GM06990 (cell line): ENCODE measurements around the gene MDFIC.

Source experiments
- DNase-seq: peaks from one replicate; pipeline ENCODE4 v3.0.0-alpha.2; 2011; ENCODE audit not compliant: insufficient read length; ENCODE audit errors: extremely low read depth
- H3K27me3 ChIP-seq: replicated peaks from 2 replicates; pipeline ENCODE4 v1.6.0; 2011; ENCODE audit warnings: low read length; ENCODE audit not compliant: control insufficient read depth, insufficient read depth
- H3K36me3 ChIP-seq: 2 replicates; pipeline ENCODE4 v1.5.1; 2011; ENCODE audit warnings: low read length; ENCODE audit not compliant: control insufficient read depth, insufficient read depth
- H3K4me3 ChIP-seq: replicated peaks from 2 replicates; pipeline ENCODE4 v1.5.1; 2011; ENCODE audit warnings: low read depth, mild to moderate bottlenecking, control low read depth, low read length
- TF ChIP-seq, protein P1 (sequence below): IDR thresholded peaks from 2 replicates; pipeline ENCODE4 v1.5.1; 2011; ENCODE audit warnings: low read length, control low read depth, mild to moderate bottlenecking, inconsistent platforms; ENCODE audit not compliant: insufficient read depth, poor library complexity, severe bottlenecking

The MDFIC gene

DNA sequence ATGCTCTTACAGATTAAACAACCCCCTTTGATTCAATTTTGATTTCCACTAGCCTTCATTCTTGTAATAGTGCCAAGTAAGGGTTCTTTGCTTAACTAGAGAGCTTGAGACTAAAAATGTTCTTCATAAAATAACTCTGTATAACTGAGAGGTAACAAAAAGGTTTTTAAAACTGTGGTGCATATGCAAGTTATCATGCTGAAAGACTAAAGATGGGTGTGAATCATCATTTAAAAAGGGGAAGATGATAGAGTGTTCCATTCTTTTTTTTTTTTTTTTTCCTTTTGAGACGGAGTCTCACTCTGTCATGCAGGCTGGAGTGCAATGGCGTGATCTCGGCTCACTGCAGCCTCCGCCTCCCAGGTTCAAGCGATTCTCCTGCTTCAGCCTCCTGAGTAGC is 11.1 kb downstream of the MDFIC start:
- Histone ChIP-seq H3K4me3 (peak overlapping the region; percentile 6; the same call in 1 of the 2 replicates), H3K27me3 (no peaks in the 10 kb centered on the region), H3K36me3 (peaks cover 2% of the 10 kb centered on the region; the same call in 1 of the 2 replicates)
- no peak for DNase-seq
- TF ChIP-seq, protein P1, sequence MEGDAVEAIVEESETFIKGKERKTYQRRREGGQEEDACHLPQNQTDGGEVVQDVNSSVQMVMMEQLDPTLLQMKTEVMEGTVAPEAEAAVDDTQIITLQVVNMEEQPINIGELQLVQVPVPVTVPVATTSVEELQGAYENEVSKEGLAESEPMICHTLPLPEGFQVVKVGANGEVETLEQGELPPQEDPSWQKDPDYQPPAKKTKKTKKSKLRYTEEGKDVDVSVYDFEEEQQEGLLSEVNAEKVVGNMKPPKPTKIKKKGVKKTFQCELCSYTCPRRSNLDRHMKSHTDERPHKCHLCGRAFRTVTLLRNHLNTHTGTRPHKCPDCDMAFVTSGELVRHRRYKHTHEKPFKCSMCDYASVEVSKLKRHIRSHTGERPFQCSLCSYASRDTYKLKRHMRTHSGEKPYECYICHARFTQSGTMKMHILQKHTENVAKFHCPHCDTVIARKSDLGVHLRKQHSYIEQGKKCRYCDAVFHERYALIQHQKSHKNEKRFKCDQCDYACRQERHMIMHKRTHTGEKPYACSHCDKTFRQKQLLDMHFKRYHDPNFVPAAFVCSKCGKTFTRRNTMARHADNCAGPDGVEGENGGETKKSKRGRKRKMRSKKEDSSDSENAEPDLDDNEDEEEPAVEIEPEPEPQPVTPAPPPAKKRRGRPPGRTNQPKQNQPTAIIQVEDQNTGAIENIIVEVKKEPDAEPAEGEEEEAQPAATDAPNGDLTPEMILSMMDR: no peak

DNA sequence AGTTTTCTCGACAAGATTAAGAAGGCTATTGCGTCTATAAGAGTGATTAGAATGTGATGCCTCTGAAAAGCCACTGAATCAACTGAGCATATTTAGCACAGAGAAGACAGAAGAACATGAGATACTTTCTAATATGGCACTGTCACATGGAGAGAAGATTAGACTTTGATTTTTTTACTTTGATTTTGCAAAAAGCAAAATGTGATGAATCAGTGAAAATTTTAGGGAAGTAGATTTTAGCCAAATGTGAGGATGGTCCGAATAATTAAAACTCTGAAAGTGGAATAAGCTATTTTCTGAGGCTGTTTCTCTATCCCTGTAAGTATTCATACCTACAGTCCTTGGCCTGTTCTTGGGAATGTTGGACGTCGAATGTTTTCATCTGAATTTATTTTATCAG is 11.8 kb downstream of the MDFIC start:
- TF ChIP-seq, protein P1: no peak
- Histone ChIP-seq H3K4me3 (no peak overlapping the region), H3K27me3 (no peaks in the 10 kb centered on the region), H3K36me3 (peaks cover 2% of the 10 kb centered on the region; the same call in 1 of the 2 replicates)
- no peak for DNase-seq

DNA sequence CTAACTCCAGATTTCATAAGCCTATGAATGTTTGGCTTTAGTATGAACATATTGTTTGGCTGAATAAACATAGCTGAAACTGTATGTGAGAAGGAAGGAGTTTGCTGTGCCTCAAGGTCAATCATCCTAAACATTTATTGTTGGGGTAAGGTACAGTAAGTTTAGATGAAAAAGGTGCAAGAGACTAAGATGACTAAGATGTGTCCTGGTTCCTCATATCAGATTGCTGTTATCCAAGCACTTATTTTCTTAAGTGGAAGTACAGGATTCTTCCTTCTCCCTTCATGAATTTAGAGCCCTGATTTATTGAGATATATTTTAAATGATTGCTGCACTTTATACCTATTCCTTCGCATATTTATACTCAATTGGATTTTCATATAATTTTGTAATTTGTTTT is 12.2 kb downstream of the MDFIC start:
- DNase-seq: no peak
- Histone ChIP-seq H3K36me3 (peaks cover 2% of the 10 kb centered on the region; the same call in 1 of the 2 replicates), H3K27me3 (no peaks in the 10 kb centered on the region), H3K4me3 (no peak overlapping the region)
- TF ChIP-seq, protein P1: no peak

DNA sequence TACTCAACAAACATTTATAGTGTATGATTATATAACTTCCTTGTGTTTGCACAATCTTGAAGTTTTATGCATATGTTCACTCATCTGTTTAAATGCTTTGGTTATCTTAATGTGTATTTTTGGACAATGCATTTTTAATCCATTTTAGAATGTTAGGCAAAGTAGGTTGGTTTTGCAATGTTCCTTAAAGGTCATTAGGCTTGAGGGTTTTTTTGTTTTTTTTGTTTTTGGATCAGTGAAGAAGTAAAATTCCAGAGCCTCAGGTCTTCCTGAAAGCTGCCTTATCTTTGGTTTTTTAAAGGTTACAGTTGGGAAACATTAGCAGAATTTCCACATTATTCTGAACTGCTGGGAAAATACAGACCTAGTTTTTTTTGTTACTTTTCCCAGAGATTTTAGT is 12.8 kb downstream of the MDFIC start:
- Histone ChIP-seq H3K4me3 (no peak overlapping the region), H3K27me3 (no peaks in the 10 kb centered on the region), H3K36me3 (peaks cover 2% of the 10 kb centered on the region; the same call in 1 of the 2 replicates)
- DNase-seq: no peak
- TF ChIP-seq, protein P1: no peak

DNA sequence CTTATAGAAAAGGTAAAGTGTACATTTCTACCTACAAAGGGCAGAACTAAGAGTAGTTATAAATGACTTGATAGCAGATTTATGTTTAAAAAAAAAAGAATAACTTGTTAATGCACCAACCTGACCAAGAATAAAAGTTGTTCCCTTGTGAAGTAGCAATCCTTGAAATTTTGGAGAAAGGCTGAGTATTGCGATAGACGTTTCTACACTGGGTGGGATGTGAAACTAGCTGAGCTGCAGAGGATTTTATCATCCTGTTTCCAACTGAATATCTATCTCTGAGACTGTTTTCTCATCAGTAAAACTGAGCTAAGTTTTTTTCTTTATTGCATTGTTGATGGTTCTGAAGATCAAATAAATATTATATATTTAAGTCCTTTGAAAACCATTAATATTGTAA is 14.6 kb downstream of the MDFIC start:
- Histone ChIP-seq H3K27me3 (no peaks in the 10 kb centered on the region), H3K36me3 (peaks cover 2% of the 10 kb centered on the region; the same call in 1 of the 2 replicates), H3K4me3 (no peak overlapping the region)
- TF ChIP-seq, protein P1: no peak
- DNase-seq: no peak

DNA sequence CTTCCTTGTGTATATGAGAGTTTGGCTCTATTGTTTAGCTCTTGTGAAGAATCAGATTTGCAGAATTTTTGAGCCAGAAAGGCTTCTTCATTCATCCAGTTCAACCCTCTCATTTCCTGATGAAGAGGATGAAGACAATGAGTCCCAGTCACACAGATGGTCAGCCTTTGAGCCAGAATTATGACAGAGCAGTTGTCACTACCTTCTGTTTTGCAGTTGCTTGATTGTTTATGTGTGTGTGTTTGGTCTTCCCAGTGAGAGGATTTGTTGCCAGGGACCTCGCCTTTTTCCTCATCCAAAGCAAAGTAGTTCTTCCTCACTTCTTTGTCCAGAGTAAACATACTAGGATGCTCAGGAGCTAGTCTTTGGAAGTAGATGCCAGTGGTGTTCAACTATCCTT is 15.6 kb downstream of the MDFIC start:
- Histone ChIP-seq H3K4me3 (no peak overlapping the region), H3K36me3 (peaks cover 2% of the 10 kb centered on the region; the same call in 1 of the 2 replicates), H3K27me3 (no peaks in the 10 kb centered on the region)
- DNase-seq: no peak
- TF ChIP-seq, protein P1: no peak
